Activated CD4-positive, alpha-beta T cell treated with anti-CD3 and anti-CD28 coated beads for 48 hours (primary cell): ENCODE data around the gene SGCG.
"Not testable (repeated sequence)": the region's sequence is repeated elsewhere in the genome, so short reads cannot be mapped to it uniquely, and the experiment has no call there.

Experiments used
- DNase-seq: peaks from one replicate; pipeline ENCODE4 v3.0.0-alpha.2; 2020

The SGCG gene, protein sequence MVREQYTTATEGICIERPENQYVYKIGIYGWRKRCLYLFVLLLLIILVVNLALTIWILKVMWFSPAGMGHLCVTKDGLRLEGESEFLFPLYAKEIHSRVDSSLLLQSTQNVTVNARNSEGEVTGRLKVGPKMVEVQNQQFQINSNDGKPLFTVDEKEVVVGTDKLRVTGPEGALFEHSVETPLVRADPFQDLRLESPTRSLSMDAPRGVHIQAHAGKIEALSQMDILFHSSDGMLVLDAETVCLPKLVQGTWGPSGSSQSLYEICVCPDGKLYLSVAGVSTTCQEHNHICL

GRCh38 chr13:23180711-23181110 is at the start of gene SGCG:
Gene SGCG (plus strand): TSS chr13:23180979. CDS start chr13:23203695, 22,716 bp downstream.
- DNase-seq = no peak

- DNase-seq = no peak
These were observed 46.2 kb upstream of the SGCG start for GRCh38 chr13:23134542-23134941.

GRCh38 chr13:23140492-23140891 is 40.3 kb upstream of the SGCG start:
- DNase-seq = no peak

DNA sequence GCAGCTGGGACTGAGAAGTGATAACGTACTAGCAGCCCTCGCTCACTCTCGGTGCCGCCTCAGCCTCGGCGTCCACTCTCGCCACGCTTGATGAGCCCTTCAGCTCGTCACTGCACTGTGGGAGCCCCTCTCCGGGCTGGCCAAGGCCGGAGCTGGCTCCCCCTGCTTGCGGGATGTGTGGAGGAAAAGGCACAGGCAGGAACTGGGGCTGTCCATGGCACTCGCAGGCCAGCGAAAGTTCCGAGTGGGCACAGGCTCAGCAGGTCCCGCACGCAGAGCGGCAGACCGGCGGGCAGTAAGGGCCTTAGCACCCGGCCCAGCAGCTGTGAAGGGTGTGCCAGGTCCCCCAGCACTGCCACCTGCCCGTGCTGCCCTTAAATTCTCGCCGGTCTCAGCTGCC is 38.8 kb upstream of the SGCG start:
- DNase-seq = no peak

DNA sequence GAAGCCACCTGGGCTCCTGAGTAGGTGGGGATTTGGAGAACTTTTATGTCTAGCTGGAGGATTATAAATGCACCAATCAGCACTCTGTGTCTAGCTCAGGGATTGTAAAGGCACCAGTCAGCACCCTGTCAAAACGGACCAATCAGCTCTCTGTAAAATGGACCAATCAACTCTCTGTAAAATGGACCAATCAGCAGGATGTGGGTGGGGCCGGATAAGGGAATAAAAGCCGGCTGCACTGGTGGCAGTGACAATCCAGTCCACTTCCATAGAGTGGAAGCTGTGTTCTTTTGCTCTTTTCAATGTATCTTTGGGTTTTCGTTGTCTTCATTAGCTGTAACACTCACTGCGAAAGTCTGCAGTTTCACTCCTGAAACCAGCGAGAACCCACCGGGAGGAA is 38.2 kb upstream of the SGCG start:
- DNase-seq = not testable (repeated sequence)

- no peak for DNase-seq
These were observed 36.3 kb upstream of the SGCG start for GRCh38 chr13:23144431-23144830.

- DNase-seq = no peak
These were observed 34.8 kb upstream of the SGCG start for GRCh38 chr13:23146006-23146405.

GRCh38 chr13:23146811-23147625 is 33.8 kb upstream of the SGCG start:
- DNase-seq = no peak

- DNase-seq = no peak
These were observed 33.0 kb upstream of the SGCG start for GRCh38 chr13:23147827-23148226.

DNA sequence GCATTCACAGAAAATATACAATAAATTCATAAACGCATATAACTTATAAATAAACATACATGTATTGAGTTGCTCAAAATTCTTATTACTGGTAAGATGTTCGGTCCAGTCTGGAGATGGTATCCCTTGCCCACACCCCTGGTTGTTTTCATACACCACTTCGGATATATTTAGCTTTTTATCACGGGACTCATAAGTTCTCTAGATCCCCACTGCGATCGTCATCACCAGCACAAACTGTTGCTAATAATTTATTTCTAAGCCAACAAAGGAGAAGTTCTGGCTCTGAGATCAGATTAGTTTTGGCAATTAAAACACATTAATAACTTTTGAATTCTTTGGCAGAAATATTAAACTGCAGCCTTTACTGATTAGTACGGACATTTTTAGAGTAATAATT is 23.0 kb upstream of the SGCG start:
- no peak for DNase-seq

- peak; percentile 56 for DNase-seq
These were observed 21.5 kb upstream of the SGCG start for GRCh38 chr13:23159205-23159759.

DNA sequence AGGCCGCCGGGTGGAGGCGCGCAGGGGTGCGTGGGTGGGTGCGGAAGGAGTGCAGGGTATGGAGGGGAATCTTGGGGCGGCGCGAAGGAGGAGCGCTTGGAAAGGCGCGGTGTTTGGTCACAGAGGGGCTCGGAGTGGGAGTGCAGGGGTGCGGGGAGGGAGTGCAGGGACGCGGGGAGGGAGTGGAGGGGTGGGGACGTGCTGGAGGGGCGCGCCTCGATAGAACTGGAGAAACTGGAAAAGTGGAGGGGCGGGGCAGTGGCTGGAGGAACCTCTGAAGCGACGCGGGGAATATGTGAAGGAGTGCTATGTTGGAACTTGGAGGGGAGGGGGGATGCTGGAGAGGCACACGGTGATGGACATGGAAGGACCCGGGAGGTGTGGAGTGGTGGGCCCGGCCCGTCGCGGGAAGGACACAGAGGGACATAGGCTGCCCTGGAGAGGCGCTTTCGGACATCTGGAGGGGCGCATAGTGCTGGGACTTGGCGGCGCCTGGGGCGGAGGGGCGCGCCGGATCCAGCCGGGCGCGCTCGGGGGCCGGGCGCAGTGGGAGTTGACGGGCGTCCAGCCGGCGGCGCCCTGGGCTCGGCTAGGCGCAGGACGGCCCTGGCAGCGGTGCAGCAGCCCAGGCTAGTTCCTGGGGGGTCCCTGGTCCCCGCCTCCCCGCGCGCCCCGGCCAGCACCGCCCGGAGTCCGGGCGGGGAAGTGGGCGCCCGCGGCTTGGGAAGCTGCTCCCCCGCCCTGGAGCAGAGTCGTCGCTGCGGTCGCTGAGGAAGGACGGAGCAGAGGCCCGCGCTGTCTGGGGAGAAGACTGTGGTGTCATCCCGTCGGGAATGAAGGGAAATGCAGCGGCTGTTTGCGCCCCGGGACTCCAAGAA is 20.8 kb upstream of the SGCG start:
- no peak for DNase-seq

DNA sequence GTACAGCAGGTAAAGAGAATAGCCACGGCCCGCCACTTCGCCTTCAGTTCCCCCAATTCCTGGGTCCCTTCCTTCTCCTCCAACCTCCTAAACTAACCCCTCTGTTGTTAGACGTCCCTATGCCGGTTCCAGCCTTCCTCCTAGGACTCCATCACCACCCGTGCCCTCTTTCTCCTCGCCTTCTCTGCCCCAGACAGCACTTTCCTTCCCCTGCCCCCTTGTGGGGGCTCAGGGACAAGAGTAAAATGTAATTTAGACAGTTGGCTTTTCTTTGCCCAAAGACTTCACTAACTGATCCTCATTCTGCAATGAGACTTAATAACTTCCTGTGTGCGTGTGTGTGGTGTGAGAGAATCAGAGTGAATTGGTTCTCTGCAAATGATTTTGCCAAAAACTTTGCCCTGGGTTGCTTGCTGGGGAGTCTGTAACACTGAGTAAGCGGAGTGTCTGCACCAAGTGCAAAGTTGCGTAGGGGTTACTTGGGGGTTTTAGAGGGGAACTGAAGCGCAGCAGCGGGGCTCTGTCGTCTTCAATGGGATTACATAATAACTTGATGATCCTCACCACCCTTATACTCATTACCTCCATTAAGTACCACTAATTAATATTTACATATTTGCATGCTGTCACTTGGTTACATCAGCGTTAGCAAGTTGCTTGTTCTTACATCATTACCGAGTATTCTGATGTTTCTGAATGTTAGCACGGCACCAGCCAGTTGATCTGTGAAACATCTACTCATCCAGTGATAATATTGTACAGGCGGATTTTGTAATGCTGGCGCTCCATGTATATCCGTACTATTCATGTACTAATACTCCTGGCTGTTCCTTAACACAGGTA is 19.9 kb upstream of the SGCG start:
- no peak for DNase-seq

DNA sequence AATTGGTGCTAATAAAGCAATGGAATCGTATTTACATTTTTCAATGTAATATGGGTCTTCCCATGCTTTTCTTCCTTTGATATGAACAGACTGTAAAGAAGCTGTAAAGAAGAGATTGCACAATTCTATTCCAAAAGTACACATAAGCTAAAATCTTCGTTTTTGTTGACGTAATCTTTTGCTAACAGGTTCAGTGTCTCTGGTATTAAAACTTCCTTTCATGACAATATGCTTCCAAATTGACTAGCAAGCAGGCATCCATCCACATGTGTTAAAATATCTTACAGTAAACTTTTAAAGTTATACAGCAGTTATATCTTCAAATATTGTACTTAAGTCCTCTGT is 19.3 kb upstream of the SGCG start:
- no peak for DNase-seq

- no peak for DNase-seq
These were observed 4.9 kb upstream of the SGCG start for GRCh38 chr13:23175920-23176319.

GRCh38 chr13:23182142-23182541 is 1.4 kb downstream of the SGCG start:
- no peak for DNase-seq

- DNase-seq = no peak
These were observed 2.5 kb downstream of the SGCG start for GRCh38 chr13:23183292-23183691.

DNA sequence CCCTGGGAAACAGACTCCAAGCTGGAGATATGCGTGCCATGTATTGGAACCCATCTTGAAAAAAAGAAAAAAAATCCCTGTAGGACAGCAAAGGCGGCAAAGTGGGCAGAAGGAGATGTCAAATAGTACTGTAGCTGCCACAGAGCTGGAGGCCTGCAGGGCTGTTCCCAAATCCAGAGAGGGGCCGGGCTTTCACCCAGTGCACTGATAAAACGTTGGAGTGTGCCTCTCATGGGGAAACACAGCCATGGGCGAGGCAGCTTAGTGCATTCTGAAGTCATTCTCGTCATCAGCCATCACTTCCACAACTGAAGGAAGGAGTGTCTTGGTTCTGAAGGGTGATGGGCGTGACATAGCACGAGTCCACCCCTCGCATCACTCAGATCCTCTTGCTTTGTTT is 4.8 kb downstream of the SGCG start:
- no peak for DNase-seq

- no peak for DNase-seq
These were observed 21.1 kb downstream of the SGCG start for GRCh38 chr13:23201870-23202269.

DNA sequence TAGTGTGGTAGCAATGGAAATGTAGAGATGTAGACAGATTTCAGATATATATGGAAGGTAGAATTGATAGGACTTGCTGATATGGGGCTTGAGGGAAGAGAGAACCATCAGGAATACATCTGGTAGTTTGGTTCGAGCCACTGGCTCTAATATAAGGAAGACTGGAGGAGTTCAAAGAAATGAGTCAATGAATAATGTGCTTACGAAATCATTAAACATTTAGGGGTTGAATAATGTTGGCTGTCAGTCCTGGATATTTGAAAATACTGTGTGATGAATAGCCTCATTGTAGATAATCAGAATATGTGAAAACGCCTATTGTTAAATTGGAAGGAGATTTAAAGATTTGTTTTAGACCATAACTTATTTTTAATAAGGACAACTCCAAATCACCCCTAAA is 21.6 kb downstream of the SGCG start:
- DNase-seq = no peak

GRCh38 chr13:23203516-23203915 is 22.7 kb downstream of the SGCG start:
- DNase-seq = no peak

GRCh38 chr13:23205807-23206206 is 25.0 kb downstream of the SGCG start:
- DNase-seq = no peak
